Measurements from ENCODE around the gene ABCC4. TPM values are rescaled to one million over a fixed set of nuclear protein-coding genes. Genes with fewer than 3 reads are reported as not detected.
A peak's percentile ranks its signal among the peaks of the same experiment; 100 is the strongest.

ABCC4 gene
- polyA plus RNA-seq (ENCODE audit: insufficient read length in 10 of 10), result 1 to 10 TPM; 2.3 to 4.0 (median 3.0) TPM
- long read RNA-seq, donor 1, result 0 reads
- long read RNA-seq, donor 2, result 0 reads
- long read RNA-seq, donor 3, result 0 reads
- long read RNA-seq, donor 4, result 0 reads
- long read RNA-seq, donor 5, result 0 reads
- long read RNA-seq, donor 6, result 0 reads
- long read RNA-seq, donor 7, result 0 reads
- long read RNA-seq, donor 8, result 0 reads
- long read RNA-seq, donor 9, result 0 reads

- DNase-seq, result peak; percentile 58 to 84 (median 58)
Measured at GRCh38 chr13:95301183-95301967, at the start of gene ABCC4. ABCC4 (minus strand) TSS chr13:95301451; CDS start chr13:95301314, 137 bp downstream.

GRCh38 chr13:95349267-95349666, 48.0 kb upstream of the ABCC4 start:
- DNase-seq, result no peak

DNA sequence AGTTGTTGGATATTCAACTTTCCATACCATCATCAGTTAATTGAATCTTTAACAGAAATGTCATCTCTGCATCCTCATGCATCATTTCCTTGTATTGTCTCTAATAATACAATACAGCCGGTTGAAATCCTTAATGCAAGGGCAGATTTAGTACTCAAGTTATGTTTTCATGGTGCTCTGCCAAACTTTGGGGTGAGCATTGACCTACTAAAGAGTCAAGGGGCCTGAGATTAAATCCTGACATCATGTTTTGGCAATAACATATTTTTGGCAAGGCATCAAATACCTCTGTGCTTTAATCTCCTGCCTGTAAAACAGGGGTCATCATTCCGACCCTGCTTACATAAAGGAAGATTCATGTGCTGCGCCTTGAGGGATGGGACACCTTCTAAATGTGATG, 42.7 kb upstream of the ABCC4 start:
- peak in 1 of 3 donors; percentile 22 for DNase-seq

DNA sequence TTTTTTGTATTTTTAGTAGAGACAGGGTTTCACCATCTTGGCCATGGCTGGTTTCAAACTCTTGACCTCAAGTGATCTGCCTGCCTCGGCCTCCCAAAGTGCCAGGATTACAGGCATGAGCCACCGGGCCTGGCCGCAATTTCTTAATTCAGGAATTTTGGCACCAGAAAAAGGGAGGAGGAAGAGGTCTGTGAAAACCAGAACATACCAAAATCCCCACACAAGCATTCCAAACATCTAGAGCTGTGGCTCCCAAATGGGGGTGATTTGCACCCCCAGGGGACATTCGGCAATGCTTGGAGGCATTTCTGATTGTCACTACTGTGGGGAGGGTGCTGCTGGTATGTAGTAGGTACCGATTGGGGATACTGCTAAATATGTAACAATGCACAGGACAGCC, 40.2 kb upstream of the ABCC4 start:
- no peak for DNase-seq

DNA sequence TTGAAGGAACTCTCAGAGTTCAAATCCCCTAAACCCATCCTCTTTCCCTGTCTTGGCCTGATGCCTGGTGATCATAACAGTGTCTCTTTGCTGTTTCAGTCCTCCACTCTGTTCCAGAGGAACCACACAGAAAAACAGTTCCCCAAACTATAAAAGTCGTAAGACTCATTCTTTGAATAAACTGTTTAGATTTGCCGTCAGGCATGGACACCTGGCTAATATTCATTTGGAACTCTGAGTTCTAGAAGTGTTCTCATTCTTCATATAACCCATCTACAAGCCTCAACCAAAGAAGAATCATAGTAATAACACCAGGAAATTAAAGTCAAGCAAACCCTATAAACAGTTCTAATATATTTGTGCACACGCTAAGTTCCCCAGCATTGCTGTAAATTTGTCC, 37.7 kb upstream of the ABCC4 start:
- no peak for DNase-seq

- DNase-seq, result no peak
Measured at GRCh38 chr13:95337597-95337996, 36.3 kb upstream of the ABCC4 start.

- no peak for DNase-seq
Measured at GRCh38 chr13:95335667-95336066, 34.4 kb upstream of the ABCC4 start.

DNA sequence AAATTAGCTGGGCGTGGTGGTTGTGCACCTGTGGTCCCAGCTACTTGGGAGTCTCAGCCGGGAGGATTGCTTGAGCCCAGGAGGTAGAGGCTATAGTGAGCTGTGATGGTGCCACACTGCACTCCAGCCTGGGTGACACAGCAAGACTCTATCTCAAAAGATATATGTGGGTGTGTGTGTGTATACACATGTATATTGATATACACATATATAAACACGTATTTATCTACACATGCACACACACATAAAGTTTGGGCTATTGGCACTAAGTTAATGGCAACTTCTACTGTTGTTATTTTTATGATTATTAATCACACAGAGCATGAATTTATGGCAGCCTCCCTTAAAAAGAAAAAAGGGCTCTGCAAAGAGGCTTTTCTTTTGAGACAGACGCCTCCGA, 27.1 kb upstream of the ABCC4 start:
- no peak for DNase-seq

- no peak for DNase-seq
Measured at GRCh38 chr13:95327190-95327589, 25.9 kb upstream of the ABCC4 start.

DNA sequence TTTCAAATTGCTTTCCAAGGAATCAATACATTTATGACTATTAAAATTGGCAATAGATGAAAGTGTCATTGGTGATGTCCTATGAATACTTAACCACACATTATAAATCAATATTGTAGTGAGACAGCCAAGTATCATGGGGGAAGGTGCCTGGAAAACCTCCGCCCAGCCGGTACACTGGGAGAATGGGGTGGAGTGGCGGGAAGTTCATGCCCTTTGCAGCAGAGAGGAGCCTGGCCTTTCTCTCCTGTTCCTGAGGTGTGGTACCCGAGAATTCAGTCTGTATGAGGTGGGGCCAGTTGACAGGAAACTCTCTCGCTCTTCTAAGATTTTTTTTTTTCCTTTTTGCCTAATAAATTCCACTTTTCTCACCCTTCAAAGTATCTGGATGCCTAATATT, 25.4 kb upstream of the ABCC4 start:
- no peak for DNase-seq

GRCh38 chr13:95325485-95325884, 24.2 kb upstream of the ABCC4 start:
- DNase-seq, result no peak

- DNase-seq, result no peak
Measured at GRCh38 chr13:95323930-95324662, 22.8 kb upstream of the ABCC4 start.

- DNase-seq, result no peak
Measured at GRCh38 chr13:95319551-95320274, 18.5 kb upstream of the ABCC4 start.

GRCh38 chr13:95317039-95317989, 16.1 kb upstream of the ABCC4 start:
- no peak for DNase-seq

GRCh38 chr13:95315752-95316151, 14.5 kb upstream of the ABCC4 start:
- DNase-seq, result no peak

- DNase-seq, result no peak
Measured at GRCh38 chr13:95307507-95307906, 6.3 kb upstream of the ABCC4 start.

DNA sequence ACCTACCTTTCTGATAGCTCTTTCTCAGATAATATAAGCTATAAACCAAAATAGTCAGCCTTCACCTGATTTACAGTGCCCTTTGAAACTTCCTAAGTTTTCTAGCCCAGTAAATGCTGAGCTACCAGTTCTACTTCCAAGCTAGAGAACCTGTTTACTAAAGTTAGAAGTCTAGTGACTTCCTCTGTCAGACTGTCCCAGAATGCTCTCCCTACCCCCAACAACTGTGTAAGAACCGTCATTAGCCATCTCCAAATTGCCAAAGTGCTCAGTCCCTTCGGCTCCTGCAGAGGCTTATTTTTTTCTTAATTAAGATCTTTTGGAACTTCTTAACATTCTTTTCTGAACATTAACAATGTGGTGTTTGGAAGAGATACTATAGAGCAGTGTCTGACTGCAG, 3.2 kb upstream of the ABCC4 start:
- DNase-seq, result no peak

DNA sequence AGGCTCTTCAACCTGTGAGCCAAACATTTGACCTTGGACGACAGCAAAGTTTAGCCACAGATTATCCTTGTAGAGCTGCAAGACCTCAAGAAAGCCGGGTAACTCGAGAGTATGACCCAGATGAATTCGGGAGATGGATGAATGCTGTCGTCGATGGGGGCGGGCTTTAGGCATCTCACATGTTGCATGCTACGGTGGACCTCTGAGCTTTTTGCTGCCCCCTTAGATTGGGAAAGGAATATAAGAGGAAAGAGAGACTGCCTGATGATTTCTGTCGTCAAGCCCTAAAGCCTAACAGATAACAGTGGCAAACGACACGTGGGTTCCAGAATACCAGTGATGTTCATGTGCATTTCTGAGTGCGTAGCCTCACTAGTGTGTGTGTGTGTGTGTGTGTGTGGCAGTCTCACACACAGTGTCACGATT, 730 bp upstream of the ABCC4 start:
- DNase-seq, result peak in 1 of 3 donors; percentile 38

GRCh38 chr13:95300625-95301182, 547 bp downstream of the ABCC4 start:
- DNase-seq, result peak; percentile 30 to 74 (median 40)

GRCh38 chr13:95298971-95299621, 2.2 kb downstream of the ABCC4 start:
- peak in 1 of 3 donors; percentile 34 for DNase-seq
